Stimulated activated naive CD8-positive, alpha-beta T cell treated with anti-CD3 and anti-CD28 coated beads, Interleukin-15, amount 100 ng/mL, for 72 hours (primary cell): Measurements from ENCODE around the gene WFDC1.
A peak's percentile ranks its signal among the peaks of the same experiment; 100 is the strongest.

Experiments
- ATAC-seq: fragments of 150-1000 bp; cut with Tn5 transposase; 2 replicates; pipeline ENCODE4 v1.10.0; 2021; ENCODE audit warnings: mild to moderate bottlenecking, moderate library complexity
- DNase-seq, 2 donors: peaks; one replicate each; pipeline ENCODE4 v3.0.0; 2021 to 2022
- H3K27ac Mint-ChIP-seq, 2 donors: one replicate each; pipeline ENCODE4 v1.8.0; 2022; ENCODE audit warnings: mild to moderate bottlenecking in 2 of 2, mixed read lengths in 2 of 2, moderate library complexity in 2 of 2
- H3K27me3 Mint-ChIP-seq: one replicate; pipeline ENCODE4 v1.8.0; 2022; ENCODE audit warnings: mixed read lengths
- H3K4me1 Mint-ChIP-seq: one replicate; pipeline ENCODE4 v1.8.0; 2022; ENCODE audit warnings: mild to moderate bottlenecking, mixed read lengths
- H3K4me3 Mint-ChIP-seq, 2 donors: one replicate each; pipeline ENCODE4 v1.8.0; 2022; ENCODE audit warnings: mild to moderate bottlenecking in 2 of 2, mixed read lengths in 2 of 2, moderate library complexity in 1 of 2
- H3K9me3 Mint-ChIP-seq, 2 donors: one replicate each; pipeline ENCODE4 v1.8.0; 2022; ENCODE audit warnings: mixed read lengths in 2 of 2

WFDC1 gene

GRCh38 chr16:84284154-84284722, 10.4 kb upstream of the WFDC1 start:
- Mint-ChIP-seq H3K27me3 (peaks cover 15% of the 10 kb centered on the region), H3K9me3 (no peaks in the 10 kb centered on the region), H3K4me3 (no peak overlapping the region), H3K4me1 (no peaks in the 10 kb centered on the region), H3K27ac (no peak overlapping the region)
- DNase-seq (no peak), ATAC-seq (no peak)

GRCh38 chr16:84286578-84287240, 8.0 kb upstream of the WFDC1 start:
- Mint-ChIP-seq H3K27me3 (peaks cover 28% of the 10 kb centered on the region), H3K4me1 (no peaks in the 10 kb centered on the region), H3K27ac (no peak overlapping the region), H3K9me3 (no peaks in the 10 kb centered on the region), H3K4me3 (no peak overlapping the region)
- ATAC-seq (no peak), DNase-seq (no peak)

DNA sequence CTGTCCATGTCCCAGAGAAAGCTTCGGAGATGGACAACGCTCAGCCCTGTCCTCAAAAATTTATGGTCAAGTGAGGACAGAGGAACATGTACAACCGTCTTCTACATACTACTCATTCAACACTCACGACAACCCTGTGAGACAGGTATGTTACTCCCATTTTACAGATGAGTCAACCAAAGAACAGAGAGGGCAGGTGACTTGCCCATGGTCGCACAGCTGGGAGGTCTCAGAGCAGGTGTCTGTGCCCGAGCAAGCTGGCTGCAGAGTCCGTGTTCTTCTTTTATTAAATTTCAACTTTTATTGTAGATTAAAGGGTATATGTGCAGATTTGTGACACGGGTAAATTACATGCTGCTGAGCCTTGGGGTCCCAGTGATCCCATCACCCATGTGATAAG, 5.8 kb upstream of the WFDC1 start:
- peaks cover 4% of the 10 kb centered on the region for H3K4me1 Mint-ChIP-seq

GRCh38 chr16:84291226-84291625, 3.5 kb upstream of the WFDC1 start:
- H3K9me3 Mint-ChIP-seq, result no peaks in the 10 kb centered on the region
- ATAC-seq (no peak), DNase-seq (no peak)
- H3K4me3 Mint-ChIP-seq, result no peak overlapping the region
- no peak overlapping the region for H3K27ac Mint-ChIP-seq
- peaks cover 56% of the 10 kb centered on the region for H3K27me3 Mint-ChIP-seq
- H3K4me1 Mint-ChIP-seq, result peaks cover 19% of the 10 kb centered on the region

More for the DNA sequence above, 5.8 kb upstream of the WFDC1 start:
- no peaks in the 10 kb centered on the region for H3K9me3 Mint-ChIP-seq
- ATAC-seq (no peak), DNase-seq (no peak)
- peaks cover 32% of the 10 kb centered on the region for H3K27me3 Mint-ChIP-seq
- no peak overlapping the region for H3K4me3 Mint-ChIP-seq
- H3K27ac Mint-ChIP-seq, result no peak overlapping the region

- Mint-ChIP-seq H3K4me3 (no peak overlapping the region), H3K4me1 (peaks cover 19% of the 10 kb centered on the region), H3K27ac (no peak overlapping the region), H3K27me3 (peaks cover 62% of the 10 kb centered on the region), H3K9me3 (no peaks in the 10 kb centered on the region)
- DNase-seq, result no peak
- ATAC-seq, result no peak
Observed at GRCh38 chr16:84292011-84292410, 2.7 kb upstream of the WFDC1 start.

- ATAC-seq (no peak), DNase-seq (no peak)
- no peak overlapping the region for H3K27ac Mint-ChIP-seq
- no peaks in the 10 kb centered on the region for H3K9me3 Mint-ChIP-seq
- H3K4me1 Mint-ChIP-seq, result peaks cover 19% of the 10 kb centered on the region
- no peak overlapping the region for H3K4me3 Mint-ChIP-seq
- H3K27me3 Mint-ChIP-seq, result peaks cover 62% of the 10 kb centered on the region
Observed at GRCh38 chr16:84293406-84293805, 1.3 kb upstream of the WFDC1 start.

- H3K27ac Mint-ChIP-seq, result peak overlapping the region; percentile 23 to 43
- H3K27me3 Mint-ChIP-seq, result peaks cover 57% of the 10 kb centered on the region
- no peak for DNase-seq
- ATAC-seq, result peak; percentile 7
- peak overlapping the region in 1 of 2 donors; percentile 30 for H3K4me3 Mint-ChIP-seq
- peaks cover 19% of the 10 kb centered on the region for H3K4me1 Mint-ChIP-seq
- H3K9me3 Mint-ChIP-seq, result no peaks in the 10 kb centered on the region
Observed at GRCh38 chr16:84294117-84294516, 561 bp upstream of the WFDC1 start.

DNA sequence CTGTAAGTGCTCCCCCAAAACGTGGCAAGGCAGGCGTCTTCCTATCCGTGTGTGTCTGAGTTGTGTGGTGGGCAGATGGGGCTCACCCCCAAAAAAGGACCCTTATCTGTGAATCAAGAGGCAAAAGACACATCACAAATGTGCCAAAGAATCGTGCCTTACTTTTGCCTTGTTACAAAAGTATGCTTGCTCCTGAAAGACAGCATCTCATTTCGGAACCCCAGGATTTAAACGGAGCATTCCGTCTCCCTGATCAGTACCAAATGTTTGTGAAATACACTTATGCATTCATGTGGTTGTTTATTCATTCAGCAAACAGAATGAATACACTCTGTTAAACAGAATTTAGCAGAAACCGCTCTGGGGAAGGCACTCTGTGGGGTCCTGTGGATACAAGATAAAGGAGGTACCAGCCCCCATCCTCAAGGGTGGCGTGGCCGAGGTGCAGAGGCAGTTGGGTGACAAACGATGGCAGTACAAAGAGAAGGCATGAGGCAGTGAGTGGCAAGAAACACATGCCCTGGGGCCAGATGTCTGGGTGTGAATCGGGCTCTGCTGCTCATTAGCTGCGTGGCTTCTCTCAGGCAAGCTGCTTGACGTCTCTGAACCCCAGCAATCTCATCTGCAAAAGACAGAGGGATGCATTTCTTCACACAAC, 654 bp downstream of the WFDC1 start:
- Mint-ChIP-seq H3K27me3 (peaks cover 48% of the 10 kb centered on the region), H3K4me1 (peaks cover 19% of the 10 kb centered on the region), H3K9me3 (no peaks in the 10 kb centered on the region), H3K4me3 (peak overlapping the region in 1 of 2 donors; percentile 30), H3K27ac (no peak overlapping the region)
- DNase-seq (no peak), ATAC-seq (no peak)

DNA sequence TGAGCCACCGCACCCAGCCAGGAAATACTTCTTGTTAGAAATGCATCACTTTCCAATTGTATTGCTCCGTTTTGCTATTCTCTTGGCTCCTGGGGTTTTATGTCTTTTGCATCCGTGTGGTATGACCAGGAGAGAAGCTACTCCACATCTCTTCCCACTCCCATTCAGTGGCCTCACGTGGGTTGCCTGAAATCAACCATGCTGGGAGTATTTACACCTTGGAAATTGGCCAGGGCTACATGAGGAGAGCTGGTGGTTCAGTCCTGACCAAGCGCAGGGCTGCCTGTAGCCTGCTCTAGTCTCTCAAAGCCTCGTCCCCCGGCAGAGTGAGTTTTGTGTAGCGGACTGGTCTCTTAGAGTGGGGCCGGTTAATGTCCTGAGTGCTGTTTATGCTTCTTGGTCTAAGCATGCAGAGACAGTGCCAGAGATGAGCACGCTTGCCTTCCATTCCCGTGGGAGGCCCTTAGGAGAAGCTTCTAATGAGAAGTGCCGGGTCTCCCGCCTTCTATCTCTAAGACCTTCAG, 3.8 kb downstream of the WFDC1 start:
- DNase-seq, result no peak
- Mint-ChIP-seq H3K9me3 (no peaks in the 10 kb centered on the region), H3K27ac (no peak overlapping the region), H3K4me1 (peaks cover 19% of the 10 kb centered on the region), H3K27me3 (peaks cover 41% of the 10 kb centered on the region), H3K4me3 (no peak overlapping the region)
- no peak for ATAC-seq

- no peak overlapping the region for H3K4me3 Mint-ChIP-seq
- ATAC-seq (no peak), DNase-seq (no peak)
- peaks cover 27% of the 10 kb centered on the region for H3K27me3 Mint-ChIP-seq
- no peak overlapping the region for H3K27ac Mint-ChIP-seq
- peaks cover 5% of the 10 kb centered on the region for H3K4me1 Mint-ChIP-seq
- no peaks in the 10 kb centered on the region for H3K9me3 Mint-ChIP-seq
Observed at GRCh38 chr16:84299734-84300440, 5.2 kb downstream of the WFDC1 start.

- H3K4me3 Mint-ChIP-seq, result no peak overlapping the region
- DNase-seq, result no peak
- H3K27me3 Mint-ChIP-seq, result peaks cover 7% of the 10 kb centered on the region
- no peaks in the 10 kb centered on the region for H3K4me1 Mint-ChIP-seq
- no peak overlapping the region for H3K27ac Mint-ChIP-seq
- H3K9me3 Mint-ChIP-seq, result no peaks in the 10 kb centered on the region
- ATAC-seq, result no peak
Observed at GRCh38 chr16:84302111-84302954, 7.7 kb downstream of the WFDC1 start.

GRCh38 chr16:84303023-84303422, 8.3 kb downstream of the WFDC1 start:
- H3K27me3 Mint-ChIP-seq, result peaks cover 14% of the 10 kb centered on the region
- no peak overlapping the region for H3K27ac Mint-ChIP-seq
- no peak overlapping the region for H3K4me3 Mint-ChIP-seq
- no peaks in the 10 kb centered on the region for H3K4me1 Mint-ChIP-seq
- ATAC-seq, result no peak
- no peaks in the 10 kb centered on the region for H3K9me3 Mint-ChIP-seq
- DNase-seq, result no peak

DNA sequence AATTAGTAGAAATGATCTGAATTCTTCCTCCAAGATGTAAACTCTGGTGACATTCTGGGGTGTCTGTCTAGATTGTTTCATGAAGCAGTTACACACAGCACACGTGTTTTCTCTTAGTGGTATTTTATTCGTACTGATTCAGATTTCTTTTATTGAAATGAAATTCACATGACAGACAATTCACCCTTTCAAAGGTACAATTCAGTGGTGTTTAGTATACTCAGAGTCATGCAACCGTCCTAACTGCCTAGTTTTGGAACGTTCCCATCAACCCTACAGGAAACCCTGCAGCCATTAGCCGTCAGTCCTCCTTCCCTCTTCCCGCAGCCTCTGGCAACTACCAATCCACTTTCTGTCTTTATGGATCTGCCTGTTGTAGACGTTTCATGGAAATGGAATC, 8.8 kb downstream of the WFDC1 start:
- DNase-seq (no peak), ATAC-seq (no peak)
- Mint-ChIP-seq H3K4me3 (no peak overlapping the region), H3K27ac (no peak overlapping the region), H3K27me3 (peaks cover 19% of the 10 kb centered on the region), H3K9me3 (no peaks in the 10 kb centered on the region), H3K4me1 (no peaks in the 10 kb centered on the region)

DNA sequence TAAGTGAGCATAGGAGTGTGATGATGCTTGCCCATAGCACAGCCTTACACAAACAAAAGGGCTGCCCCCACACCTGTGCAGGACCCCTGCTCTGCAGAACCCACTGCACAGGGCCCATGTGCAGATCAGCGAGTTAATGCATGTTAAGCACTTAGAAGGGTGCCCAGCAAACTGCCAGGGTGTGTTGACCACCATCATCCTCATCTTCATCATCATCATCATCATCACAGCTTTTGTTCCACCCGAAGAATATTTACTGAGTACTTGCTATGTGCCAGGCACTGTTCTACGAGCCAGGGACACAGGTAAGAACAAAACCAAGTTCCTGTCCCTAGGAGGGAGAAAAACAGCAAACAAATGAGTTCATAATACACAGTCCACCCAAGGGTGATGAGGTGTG, 11.9 kb downstream of the WFDC1 start:
- H3K27me3 Mint-ChIP-seq, result peaks cover 39% of the 10 kb centered on the region
- ATAC-seq (no peak), DNase-seq (no peak)
- no peaks in the 10 kb centered on the region for H3K9me3 Mint-ChIP-seq
- H3K27ac Mint-ChIP-seq, result no peak overlapping the region
- no peak overlapping the region for H3K4me3 Mint-ChIP-seq
- no peaks in the 10 kb centered on the region for H3K4me1 Mint-ChIP-seq
